ENCODE data around the gene ENOX1.

The ENOX1 gene

DNA sequence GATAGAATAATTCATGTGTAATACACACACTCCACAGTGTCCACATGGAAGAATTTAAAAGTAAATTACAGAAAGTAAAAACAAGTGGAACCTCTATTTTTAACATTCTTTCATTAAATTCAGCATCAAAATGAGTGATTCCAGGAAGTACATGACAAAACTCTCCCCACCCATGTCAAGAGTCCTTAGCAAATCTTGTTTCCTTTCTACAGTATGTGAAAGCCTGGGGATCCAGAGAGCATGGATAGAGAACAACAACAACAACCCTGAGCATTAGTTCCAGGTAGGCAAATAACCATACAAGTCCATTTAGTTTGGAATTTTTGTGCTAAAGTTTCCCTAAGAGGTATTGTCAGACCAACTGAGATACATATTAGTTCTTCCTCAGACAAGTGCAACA lies 267.9 kb downstream of the ENOX1 start:
- ATAC-seq, result no peak
- TF ChIP-seq ZNF565 (CRISPR knock-in tag; conservative IDR thresholded peaks at IDR 0.05; ENCODE audit: low read depth), result no peak
- TF ChIP-seq OSR1 (CRISPR knock-in tag; IDR thresholded peaks at IDR 0.05), result no peak
- TF ChIP-seq GLIS3 (CRISPR knock-in tag; IDR thresholded peaks at IDR 0.05), result no peak
- TF ChIP-seq PPARA (CRISPR knock-in tag; IDR thresholded peaks at IDR 0.05; ENCODE audit: borderline replicate concordance), result no peak
- TF ChIP-seq, protein P1, sequence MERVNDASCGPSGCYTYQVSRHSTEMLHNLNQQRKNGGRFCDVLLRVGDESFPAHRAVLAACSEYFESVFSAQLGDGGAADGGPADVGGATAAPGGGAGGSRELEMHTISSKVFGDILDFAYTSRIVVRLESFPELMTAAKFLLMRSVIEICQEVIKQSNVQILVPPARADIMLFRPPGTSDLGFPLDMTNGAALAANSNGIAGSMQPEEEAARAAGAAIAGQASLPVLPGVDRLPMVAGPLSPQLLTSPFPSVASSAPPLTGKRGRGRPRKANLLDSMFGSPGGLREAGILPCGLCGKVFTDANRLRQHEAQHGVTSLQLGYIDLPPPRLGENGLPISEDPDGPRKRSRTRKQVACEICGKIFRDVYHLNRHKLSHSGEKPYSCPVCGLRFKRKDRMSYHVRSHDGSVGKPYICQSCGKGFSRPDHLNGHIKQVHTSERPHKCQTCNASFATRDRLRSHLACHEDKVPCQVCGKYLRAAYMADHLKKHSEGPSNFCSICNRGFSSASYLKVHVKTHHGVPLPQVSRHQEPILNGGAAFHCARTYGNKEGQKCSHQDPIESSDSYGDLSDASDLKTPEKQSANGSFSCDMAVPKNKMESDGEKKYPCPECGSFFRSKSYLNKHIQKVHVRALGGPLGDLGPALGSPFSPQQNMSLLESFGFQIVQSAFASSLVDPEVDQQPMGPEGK (CRISPR knock-in tag; IDR thresholded peaks at IDR 0.05; ENCODE audit: borderline replicate concordance), result no peak
- no peak for TF ChIP-seq SNAI2 (CRISPR knock-in tag; IDR thresholded peaks at IDR 0.05)
- TF ChIP-seq, protein P2, sequence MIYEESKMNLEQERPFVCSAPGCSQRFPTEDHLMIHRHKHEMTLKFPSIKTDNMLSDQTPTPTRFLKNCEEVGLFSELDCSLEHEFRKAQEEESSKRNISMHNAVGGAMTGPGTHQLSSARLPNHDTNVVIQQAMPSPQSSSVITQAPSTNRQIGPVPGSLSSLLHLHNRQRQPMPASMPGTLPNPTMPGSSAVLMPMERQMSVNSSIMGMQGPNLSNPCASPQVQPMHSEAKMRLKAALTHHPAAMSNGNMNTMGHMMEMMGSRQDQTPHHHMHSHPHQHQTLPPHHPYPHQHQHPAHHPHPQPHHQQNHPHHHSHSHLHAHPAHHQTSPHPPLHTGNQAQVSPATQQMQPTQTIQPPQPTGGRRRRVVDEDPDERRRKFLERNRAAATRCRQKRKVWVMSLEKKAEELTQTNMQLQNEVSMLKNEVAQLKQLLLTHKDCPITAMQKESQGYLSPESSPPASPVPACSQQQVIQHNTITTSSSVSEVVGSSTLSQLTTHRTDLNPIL (CRISPR knock-in tag; IDR thresholded peaks at IDR 0.05; ENCODE audit: low read depth), result no peak
- no peak for TF ChIP-seq ZNF70 (CRISPR knock-in tag; IDR thresholded peaks at IDR 0.05)
- TF ChIP-seq ISL1 (CRISPR knock-in tag; IDR thresholded peaks at IDR 0.05), result no peak
- no peak for TF ChIP-seq ARNTL (CRISPR knock-in tag; IDR thresholded peaks at IDR 0.05; ENCODE audit: borderline replicate concordance, low read depth)

DNA sequence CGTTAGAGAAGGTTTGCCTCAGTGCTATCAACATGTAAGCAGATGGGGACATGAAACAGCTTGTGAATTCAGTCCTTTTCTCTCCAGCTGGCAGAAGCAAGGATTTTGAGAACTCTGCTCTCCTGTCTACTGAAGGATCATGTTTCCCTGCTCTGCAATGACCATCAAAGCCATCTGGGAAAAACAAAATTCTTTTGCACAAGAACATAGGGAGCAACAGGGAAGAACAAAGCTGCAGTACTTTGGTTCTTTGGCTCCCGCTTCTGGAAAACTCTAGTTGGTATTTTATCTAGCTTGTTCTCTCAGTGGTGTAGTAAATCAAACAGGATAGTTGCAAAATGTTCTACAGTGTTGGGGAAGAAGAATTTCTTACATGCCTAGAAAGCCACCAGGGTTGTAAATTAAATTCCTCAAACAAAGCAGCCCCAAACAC lies 270.4 kb downstream of the ENOX1 start:
- TF ChIP-seq ESRRG (CRISPR knock-in tag; IDR thresholded peaks at IDR 0.05), result no peak
- TF ChIP-seq TCF4 (CRISPR knock-in tag; IDR thresholded peaks at IDR 0.05; ENCODE audit: borderline replicate concordance), result no peak
- no peak for TF ChIP-seq ZFP30 (CRISPR knock-in tag; IDR thresholded peaks at IDR 0.05)
- TF ChIP-seq CSDC2 (CRISPR knock-in tag; IDR thresholded peaks at IDR 0.05), result no peak
- ATAC-seq, result peak; percentile 51

DNA sequence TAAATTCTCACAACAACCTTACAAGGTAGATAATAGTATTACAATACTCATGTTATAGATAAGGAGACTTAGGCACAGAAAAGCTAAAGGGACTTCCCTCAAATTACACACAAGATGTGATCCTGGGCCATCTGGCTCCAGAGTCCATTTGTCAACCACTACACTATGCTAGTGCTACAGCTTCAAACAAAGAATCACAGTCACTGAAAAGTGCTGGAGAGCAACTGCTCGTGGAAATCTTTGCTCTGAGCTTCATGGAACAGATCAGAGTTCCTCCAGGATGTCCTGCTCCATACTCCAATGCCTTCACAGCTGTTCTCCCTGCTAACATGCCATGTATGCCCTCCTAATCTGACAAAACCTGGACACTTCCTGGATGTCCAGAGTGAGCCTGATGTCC lies 271.2 kb downstream of the ENOX1 start:
- no peak for ATAC-seq
- TF ChIP-seq ZFP3 (CRISPR knock-in tag; IDR thresholded peaks at IDR 0.05), result no peak
- no peak for TF ChIP-seq RARB (CRISPR knock-in tag; IDR thresholded peaks at IDR 0.05)
- no peak for TF ChIP-seq ZNF70 (CRISPR knock-in tag; IDR thresholded peaks at IDR 0.05)

DNA sequence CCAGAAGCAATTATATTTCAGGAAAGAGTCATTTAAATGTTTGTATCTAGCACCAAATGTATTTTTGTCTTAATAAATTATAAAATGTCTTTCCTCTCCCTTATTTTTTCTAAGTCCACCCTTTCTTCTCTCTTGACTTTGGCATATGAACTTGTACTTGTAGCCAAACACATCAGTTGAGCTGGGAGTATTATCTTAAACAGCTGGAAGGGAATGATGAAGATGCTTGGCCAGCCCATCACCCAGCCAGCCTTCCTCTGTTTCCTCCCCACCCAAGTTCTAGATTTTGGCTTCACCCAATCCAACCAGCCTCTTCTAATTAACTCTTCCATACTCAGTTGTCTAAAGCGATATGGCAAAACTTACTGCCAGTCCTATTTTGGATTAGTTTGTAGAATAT lies 272.5 kb downstream of the ENOX1 start:
- ATAC-seq, result no peak
- TF ChIP-seq SNAI2 (CRISPR knock-in tag; IDR thresholded peaks at IDR 0.05) (no peak), TCF4 (CRISPR knock-in tag; IDR thresholded peaks at IDR 0.05; ENCODE audit: borderline replicate concordance) (no peak)

DNA sequence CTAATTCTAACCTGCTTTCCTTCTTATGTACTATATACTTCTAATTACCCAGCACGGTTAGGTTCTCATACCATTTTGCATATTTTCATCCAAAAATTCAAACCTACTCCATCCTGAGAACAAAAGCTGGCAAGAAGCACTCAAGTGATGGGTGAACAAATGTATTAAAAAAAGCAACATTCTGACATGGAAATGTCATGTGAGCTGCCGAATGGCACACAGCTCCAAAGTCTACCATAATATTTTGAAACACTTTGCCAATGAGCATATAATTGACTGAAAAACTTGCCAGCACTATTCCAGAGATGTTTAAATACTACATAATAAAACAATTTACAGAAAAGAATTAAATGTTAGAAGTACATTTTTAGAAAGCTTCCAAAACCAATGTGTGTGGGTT lies 274.6 kb downstream of the ENOX1 start:
- TF ChIP-seq BACH2 (CRISPR knock-in tag; IDR thresholded peaks at IDR 0.05; ENCODE audit: borderline replicate concordance) (no peak), ISL1 (CRISPR knock-in tag; IDR thresholded peaks at IDR 0.05) (no peak), RARB (CRISPR knock-in tag; IDR thresholded peaks at IDR 0.05) (no peak), ARNTL (CRISPR knock-in tag; IDR thresholded peaks at IDR 0.05; ENCODE audit: borderline replicate concordance, low read depth) (no peak), ZFP30 (CRISPR knock-in tag; IDR thresholded peaks at IDR 0.05) (no peak), CSDC2 (CRISPR knock-in tag; IDR thresholded peaks at IDR 0.05) (no peak), SNAI2 (CRISPR knock-in tag; IDR thresholded peaks at IDR 0.05) (no peak), OSR1 (CRISPR knock-in tag; IDR thresholded peaks at IDR 0.05) (no peak), PPARA (CRISPR knock-in tag; IDR thresholded peaks at IDR 0.05; ENCODE audit: borderline replicate concordance) (no peak), ZNF565 (CRISPR knock-in tag; conservative IDR thresholded peaks at IDR 0.05; ENCODE audit: low read depth) (no peak), ZNF8 (CRISPR knock-in tag; IDR thresholded peaks at IDR 0.05) (no peak), ZC3H10 (CRISPR knock-in tag; IDR thresholded peaks at IDR 0.05) (no peak), ZFP3 (CRISPR knock-in tag; IDR thresholded peaks at IDR 0.05) (no peak), GLIS3 (CRISPR knock-in tag; IDR thresholded peaks at IDR 0.05) (no peak)
- TF ChIP-seq, protein P3, sequence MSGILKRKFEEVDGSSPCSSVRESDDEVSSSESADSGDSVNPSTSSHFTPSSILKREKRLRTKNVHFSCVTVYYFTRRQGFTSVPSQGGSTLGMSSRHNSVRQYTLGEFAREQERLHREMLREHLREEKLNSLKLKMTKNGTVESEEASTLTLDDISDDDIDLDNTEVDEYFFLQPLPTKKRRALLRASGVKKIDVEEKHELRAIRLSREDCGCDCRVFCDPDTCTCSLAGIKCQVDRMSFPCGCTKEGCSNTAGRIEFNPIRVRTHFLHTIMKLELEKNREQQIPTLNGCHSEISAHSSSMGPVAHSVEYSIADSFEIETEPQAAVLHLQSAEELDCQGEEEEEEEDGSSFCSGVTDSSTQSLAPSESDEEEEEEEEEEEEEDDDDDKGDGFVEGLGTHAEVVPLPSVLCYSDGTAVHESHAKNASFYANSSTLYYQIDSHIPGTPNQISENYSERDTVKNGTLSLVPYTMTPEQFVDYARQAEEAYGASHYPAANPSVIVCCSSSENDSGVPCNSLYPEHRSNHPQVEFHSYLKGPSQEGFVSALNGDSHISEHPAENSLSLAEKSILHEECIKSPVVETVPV (CRISPR knock-in tag; IDR thresholded peaks at IDR 0.05), result no peak
- TF ChIP-seq, protein P4, sequence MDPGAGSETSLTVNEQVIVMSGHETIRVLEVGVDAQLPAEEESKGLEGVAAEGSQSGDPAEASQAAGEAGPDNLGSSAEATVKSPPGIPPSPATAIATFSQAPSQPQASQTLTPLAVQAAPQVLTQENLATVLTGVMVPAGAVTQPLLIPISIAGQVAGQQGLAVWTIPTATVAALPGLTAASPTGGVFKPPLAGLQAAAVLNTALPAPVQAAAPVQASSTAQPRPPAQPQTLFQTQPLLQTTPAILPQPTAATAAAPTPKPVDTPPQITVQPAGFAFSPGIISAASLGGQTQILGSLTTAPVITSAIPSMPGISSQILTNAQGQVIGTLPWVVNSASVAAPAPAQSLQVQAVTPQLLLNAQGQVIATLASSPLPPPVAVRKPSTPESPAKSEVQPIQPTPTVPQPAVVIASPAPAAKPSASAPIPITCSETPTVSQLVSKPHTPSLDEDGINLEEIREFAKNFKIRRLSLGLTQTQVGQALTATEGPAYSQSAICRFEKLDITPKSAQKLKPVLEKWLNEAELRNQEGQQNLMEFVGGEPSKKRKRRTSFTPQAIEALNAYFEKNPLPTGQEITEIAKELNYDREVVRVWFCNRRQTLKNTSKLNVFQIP (CRISPR knock-in tag; IDR thresholded peaks at IDR 0.05; ENCODE audit: borderline replicate concordance, low read depth), result no peak
- TF ChIP-seq, protein P2 (CRISPR knock-in tag; IDR thresholded peaks at IDR 0.05; ENCODE audit: low read depth), result no peak
- TF ChIP-seq, protein P5, sequence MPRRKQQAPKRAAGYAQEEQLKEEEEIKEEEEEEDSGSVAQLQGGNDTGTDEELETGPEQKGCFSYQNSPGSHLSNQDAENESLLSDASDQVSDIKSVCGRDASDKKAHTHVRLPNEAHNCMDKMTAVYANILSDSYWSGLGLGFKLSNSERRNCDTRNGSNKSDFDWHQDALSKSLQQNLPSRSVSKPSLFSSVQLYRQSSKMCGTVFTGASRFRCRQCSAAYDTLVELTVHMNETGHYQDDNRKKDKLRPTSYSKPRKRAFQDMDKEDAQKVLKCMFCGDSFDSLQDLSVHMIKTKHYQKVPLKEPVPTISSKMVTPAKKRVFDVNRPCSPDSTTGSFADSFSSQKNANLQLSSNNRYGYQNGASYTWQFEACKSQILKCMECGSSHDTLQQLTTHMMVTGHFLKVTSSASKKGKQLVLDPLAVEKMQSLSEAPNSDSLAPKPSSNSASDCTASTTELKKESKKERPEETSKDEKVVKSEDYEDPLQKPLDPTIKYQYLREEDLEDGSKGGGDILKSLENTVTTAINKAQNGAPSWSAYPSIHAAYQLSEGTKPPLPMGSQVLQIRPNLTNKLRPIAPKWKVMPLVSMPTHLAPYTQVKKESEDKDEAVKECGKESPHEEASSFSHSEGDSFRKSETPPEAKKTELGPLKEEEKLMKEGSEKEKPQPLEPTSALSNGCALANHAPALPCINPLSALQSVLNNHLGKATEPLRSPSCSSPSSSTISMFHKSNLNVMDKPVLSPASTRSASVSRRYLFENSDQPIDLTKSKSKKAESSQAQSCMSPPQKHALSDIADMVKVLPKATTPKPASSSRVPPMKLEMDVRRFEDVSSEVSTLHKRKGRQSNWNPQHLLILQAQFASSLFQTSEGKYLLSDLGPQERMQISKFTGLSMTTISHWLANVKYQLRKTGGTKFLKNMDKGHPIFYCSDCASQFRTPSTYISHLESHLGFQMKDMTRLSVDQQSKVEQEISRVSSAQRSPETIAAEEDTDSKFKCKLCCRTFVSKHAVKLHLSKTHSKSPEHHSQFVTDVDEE (CRISPR knock-in tag; IDR thresholded peaks at IDR 0.05), result no peak
- ATAC-seq, result no peak
